ENCODE results near the gene BRD3.
A peak's percentile ranks its signal among the peaks of the same experiment; 100 is the strongest.

DNA sequence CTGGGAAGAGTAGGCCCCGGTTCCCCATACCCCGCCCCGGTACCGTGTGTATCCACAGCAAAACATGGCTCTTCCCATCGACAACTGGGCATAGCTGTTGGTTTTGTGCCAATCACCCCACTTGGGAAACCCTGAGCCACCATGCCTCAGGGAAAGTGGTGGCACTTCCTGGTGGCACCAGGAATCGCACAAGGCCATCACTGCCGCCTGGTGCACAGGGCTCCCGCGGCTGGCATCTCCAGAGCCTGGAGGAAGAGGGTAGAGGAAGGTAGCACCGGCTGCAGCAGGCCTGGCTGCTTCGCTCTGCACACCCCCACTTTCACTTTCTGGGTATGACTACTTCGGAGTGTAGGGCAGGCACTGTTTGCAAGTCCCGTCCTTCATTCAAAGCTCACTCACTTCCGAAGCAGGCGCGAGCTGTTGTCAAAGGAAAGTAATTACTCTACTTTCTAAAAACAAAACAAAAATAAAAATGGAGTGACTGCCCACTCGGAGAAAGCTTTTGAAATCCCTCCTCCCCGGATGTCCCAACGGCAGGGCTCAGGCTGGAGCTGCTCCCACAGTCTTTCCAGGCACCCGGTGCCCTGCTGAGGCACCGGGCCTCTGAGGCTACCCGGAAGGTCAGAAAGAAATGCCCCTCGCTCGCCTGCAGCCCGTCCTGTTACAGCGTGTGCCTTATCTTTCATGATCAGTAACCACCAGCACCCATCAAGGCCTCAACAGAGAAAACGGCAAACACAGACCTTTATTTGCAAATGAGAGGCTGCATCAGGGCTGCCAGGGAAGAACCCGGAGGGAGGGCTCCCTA lies 2.0 kb downstream of the BRD3 start:
- TF ChIP-seq, protein P1, sequence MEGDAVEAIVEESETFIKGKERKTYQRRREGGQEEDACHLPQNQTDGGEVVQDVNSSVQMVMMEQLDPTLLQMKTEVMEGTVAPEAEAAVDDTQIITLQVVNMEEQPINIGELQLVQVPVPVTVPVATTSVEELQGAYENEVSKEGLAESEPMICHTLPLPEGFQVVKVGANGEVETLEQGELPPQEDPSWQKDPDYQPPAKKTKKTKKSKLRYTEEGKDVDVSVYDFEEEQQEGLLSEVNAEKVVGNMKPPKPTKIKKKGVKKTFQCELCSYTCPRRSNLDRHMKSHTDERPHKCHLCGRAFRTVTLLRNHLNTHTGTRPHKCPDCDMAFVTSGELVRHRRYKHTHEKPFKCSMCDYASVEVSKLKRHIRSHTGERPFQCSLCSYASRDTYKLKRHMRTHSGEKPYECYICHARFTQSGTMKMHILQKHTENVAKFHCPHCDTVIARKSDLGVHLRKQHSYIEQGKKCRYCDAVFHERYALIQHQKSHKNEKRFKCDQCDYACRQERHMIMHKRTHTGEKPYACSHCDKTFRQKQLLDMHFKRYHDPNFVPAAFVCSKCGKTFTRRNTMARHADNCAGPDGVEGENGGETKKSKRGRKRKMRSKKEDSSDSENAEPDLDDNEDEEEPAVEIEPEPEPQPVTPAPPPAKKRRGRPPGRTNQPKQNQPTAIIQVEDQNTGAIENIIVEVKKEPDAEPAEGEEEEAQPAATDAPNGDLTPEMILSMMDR (IDR thresholded peaks at IDR 0.05): no peak
- TF ChIP-seq POLR2A (IDR thresholded peaks at IDR 0.05): peak in 1 of 4 donors; percentile 19
